T-helper 17 cell (primary cell): Measurements from ENCODE around the gene RAI1. TPM values are rescaled to one million over a fixed set of nuclear protein-coding genes. Genes with fewer than 3 reads are reported as not detected.
A peak's percentile ranks its signal among the peaks of the same experiment; 100 is the strongest.

Experiments used
- ATAC-seq: fragments of 150-1000 bp; cut with Tn5 transposase; 2 replicates; pipeline ENCODE4 v1.10.0; 2021; ENCODE audit warnings: mild to moderate bottlenecking, moderate library complexity
- DNase-seq, 3 donors: peaks; one replicate each; pipeline versions ENCODE4 v3.0.0 to v3.0.0-alpha.2; 2020 to 2021
- H3K9me3 ChIP-seq: one replicate; pipeline ENCODE4 v1.7.0; 2013; ENCODE audit warnings: low read length, mild to moderate bottlenecking; ENCODE audit not compliant: control insufficient read depth, poor library complexity, severe bottlenecking
- H3K27ac Mint-ChIP-seq: one replicate; pipeline ENCODE4 v1.8.0; 2022; ENCODE audit warnings: mild to moderate bottlenecking, moderate library complexity, mixed read lengths
- H3K27me3 Mint-ChIP-seq: one replicate; pipeline ENCODE4 v1.8.0; 2022; ENCODE audit warnings: mixed read lengths
- H3K36me3 Mint-ChIP-seq: one replicate; pipeline ENCODE4 v1.8.0; 2022; ENCODE audit warnings: low read depth, mixed read lengths
- H3K4me1 Mint-ChIP-seq: one replicate; pipeline ENCODE4 v1.8.0; 2022; ENCODE audit warnings: mild to moderate bottlenecking, mixed read lengths
- H3K4me3 Mint-ChIP-seq: one replicate; pipeline ENCODE4 v1.8.0; 2022; ENCODE audit warnings: mild to moderate bottlenecking, moderate library complexity, mixed read lengths
- total RNA-seq, 4 donors: library from RNA in 2 of 4; stranded (reverse) in 2 of 4; gene quantifications; one replicate each; pipeline ENCODE4 v1.2.3 and lab custom pipeline; 2022 to 2026

Gene RAI1
- total RNA-seq, 2 donors from 2014 or later, result 18.4 to 18.6 TPM

DNA sequence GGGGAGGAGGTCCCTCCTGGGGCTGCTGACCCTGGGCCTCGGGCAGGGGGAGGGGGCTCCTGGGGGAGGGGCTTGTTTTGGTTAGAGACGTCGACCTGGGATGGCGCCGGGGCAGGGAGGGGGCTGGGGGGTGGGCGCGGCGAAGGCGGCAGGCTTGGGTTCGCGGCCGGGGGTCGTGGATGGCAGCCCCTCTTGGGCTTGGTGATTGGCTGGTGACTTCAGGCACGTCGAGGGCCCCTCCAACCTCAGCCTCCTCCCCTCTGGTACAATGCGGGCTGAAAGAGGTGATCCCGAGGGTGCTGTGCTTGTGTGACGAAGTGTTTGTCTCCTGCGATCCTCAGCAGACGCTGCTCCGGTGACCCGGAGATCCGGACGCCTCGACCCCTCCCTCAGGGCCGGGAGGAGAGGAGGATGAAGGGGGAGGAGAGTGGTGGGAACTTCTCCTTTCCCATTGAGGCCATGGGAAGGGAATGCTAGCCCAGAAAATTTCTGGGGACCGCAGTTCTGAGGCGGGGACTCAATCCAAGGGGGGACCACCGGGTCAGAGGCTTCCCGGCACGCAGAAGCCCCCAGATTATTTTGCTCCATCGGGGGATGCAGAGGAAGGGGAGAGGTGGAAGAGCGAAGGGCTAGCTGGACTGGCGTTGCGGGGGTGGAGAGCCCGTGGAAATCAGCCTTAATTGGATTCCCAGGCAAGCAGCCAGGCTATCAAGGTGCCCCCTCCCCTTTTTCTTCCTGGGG is 43.9 kb downstream of the RAI1 start:
- peak overlapping the region; percentile 77 for H3K4me3 Mint-ChIP-seq
- H3K9me3 ChIP-seq, result no peaks in the 10 kb centered on the region
- peak overlapping the region; percentile 27 for H3K27ac Mint-ChIP-seq
- no peak for ATAC-seq
- H3K4me1 Mint-ChIP-seq, result peaks cover 24% of the 10 kb centered on the region
- peaks cover 26% of the 10 kb centered on the region for H3K27me3 Mint-ChIP-seq
- H3K36me3 Mint-ChIP-seq, result peaks cover 7% of the 10 kb centered on the region
- DNase-seq, result no peak

DNA sequence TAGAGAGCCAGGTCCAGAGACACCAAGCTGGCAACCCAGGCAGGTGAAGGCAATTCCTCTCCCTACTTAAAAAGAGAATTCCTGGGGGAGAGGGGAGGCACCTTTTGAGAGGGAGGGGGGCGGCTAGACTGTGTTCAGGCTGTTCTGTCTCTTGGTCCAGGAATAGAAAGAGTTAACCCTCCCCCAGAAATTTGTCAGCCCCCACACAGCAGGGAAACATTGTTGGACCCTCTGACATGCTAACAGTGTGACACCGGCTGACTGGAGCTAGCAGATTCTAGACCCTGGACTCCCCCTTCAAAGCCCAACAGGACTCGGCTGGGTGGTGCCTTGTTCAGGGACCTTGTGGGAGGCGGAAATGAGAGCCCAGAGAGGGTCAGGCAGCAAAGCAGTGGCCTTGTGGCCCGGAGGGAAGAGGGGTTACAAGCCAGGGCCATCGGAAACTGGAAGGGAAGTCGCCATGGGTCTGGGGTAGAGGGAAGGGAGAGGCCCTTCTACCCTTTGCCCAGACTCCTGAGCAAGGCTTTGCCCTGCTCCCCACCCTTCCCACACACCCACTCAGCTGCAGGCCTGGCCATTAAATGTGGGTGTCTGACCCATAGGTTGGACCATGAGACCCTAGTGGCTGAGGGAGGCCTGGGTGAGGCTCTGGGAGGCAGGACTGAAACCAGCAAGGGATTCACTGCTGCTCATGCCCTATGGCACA is 44.6 kb downstream of the RAI1 start:
- H3K9me3 ChIP-seq, result no peaks in the 10 kb centered on the region
- peaks cover 24% of the 10 kb centered on the region for H3K4me1 Mint-ChIP-seq
- no peak overlapping the region for H3K4me3 Mint-ChIP-seq
- DNase-seq (no peak), ATAC-seq (no peak)
- H3K27me3 Mint-ChIP-seq, result peaks cover 25% of the 10 kb centered on the region
- H3K27ac Mint-ChIP-seq, result peak overlapping the region; percentile 27
- H3K36me3 Mint-ChIP-seq, result peaks cover 7% of the 10 kb centered on the region

DNA sequence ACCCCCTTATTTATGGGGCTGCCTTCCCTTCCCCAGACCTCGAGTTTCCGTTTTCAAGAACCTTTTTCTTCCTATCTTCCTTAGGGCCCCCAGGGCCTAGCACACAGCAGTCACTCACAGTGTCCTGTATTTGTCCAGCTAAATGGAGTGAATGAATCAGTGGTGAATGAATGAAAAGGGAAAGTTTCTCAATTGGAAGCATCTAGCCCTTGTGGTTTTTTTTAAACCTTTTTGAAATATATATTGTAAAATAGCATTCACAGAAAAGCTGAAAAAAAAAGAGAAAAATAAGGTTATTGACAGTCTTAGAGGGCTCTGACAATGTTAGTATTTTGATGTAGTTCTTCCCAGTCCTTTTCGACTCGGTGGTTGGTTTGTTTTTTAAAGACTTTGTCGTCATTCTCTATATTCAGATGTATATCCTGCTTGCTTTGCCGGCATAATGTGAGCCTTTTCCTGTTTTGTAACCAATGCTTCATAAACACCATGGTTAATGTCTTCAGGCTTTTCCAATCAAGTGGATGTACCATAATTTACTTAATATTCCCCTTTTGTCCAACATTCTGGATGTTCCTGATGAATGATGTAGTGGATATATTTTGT is 45.3 kb downstream of the RAI1 start:
- DNase-seq (no peak), ATAC-seq (no peak)
- Mint-ChIP-seq H3K4me1 (peaks cover 24% of the 10 kb centered on the region), H3K4me3 (no peak overlapping the region), H3K27me3 (peaks cover 19% of the 10 kb centered on the region), H3K36me3 (peaks cover 7% of the 10 kb centered on the region), H3K27ac (no peak overlapping the region)
- no peaks in the 10 kb centered on the region for H3K9me3 ChIP-seq

DNA sequence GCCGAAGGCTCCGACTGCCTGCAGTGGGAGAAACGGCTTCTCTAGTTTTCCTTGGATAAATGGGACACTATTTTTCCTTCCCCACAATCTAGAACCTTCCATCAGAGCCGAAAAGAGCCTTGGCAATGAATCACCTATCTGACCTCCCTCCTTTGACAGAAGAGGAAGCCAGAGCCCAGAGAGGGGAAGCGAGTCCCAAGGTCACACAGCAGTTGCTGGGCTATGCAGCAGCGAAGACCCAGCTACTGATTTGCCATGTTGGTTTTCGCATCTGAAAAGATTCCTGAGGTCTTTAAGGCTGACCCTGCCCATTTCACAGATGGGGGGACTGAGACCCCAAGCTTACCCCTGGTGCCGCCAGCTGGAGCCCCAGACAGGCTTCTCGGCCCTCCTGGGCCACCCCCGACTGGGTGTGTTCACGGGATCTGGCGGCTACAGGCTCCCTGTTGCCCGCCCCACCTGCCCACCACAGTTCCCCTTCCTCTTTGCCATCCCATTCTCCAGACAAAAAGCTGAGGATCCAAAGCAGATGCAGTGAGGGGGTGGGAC is 45.9 kb downstream of the RAI1 start:
- H3K4me1 Mint-ChIP-seq, result peaks cover 18% of the 10 kb centered on the region
- H3K9me3 ChIP-seq, result no peaks in the 10 kb centered on the region
- ATAC-seq, result no peak
- H3K4me3 Mint-ChIP-seq, result no peak overlapping the region
- H3K36me3 Mint-ChIP-seq, result peaks cover 5% of the 10 kb centered on the region
- H3K27ac Mint-ChIP-seq, result no peak overlapping the region
- DNase-seq, result no peak
- peaks cover 12% of the 10 kb centered on the region for H3K27me3 Mint-ChIP-seq

DNA sequence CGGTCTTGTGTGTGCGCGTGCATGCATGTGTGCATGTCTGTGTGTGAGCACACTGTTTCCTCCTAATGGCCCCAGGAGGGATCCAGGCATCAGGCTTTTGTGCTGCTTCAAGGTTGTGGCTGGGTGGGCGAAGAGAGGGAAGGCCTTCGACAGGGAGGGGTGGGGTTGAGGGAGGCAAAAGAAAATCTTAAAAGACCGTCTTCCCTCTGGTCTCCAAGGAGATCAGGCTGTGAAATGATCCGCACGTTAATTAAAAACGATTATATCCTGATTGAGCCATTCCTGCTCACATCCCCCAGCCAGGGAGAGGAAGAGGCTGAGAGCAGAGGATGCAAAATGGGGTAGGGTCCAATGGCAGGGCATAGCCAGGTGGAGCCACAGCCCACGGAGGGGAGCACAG is 46.9 kb downstream of the RAI1 start:
- no peaks in the 10 kb centered on the region for H3K36me3 Mint-ChIP-seq
- peak overlapping the region; percentile 59 for H3K27ac Mint-ChIP-seq
- peaks cover 14% of the 10 kb centered on the region for H3K4me1 Mint-ChIP-seq

DNA sequence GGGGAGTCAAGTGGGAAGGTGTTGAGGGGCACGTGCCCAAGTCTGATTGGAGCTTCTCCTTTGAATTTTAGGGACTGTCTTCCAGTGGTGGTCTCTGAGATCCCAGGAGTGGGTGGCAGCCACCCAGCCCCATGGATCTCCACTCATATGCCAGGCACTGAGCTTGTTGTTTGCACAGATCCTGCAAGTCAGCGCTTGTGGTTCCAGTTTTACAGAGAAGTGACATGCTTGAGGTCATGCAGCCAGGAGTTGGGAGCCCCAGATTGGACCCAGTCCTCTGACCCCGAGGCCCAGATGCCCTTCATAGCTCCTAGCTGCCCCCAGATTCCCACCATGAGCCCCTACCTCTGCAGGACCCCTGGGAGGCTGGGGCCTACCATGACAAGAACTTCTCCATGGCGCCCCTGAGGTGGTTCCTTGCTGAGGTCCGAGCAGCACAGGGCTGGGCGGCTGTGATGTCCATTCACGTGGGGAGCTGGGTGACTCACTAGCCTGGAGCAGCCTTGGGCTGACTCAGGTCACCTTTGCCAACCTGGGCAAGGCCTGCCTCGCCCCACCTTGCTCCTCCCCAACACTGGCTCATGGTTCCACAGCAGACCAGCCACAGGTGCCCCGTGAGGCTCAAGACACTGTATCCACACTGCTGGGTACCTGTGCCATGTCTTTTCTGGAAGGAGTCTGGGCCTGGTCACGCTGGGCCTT is 47.4 kb downstream of the RAI1 start:
- Mint-ChIP-seq H3K36me3 (no peaks in the 10 kb centered on the region), H3K4me1 (peaks cover 12% of the 10 kb centered on the region), H3K27ac (peak overlapping the region; percentile 59), H3K4me3 (no peak overlapping the region), H3K27me3 (no peaks in the 10 kb centered on the region)
- DNase-seq, result no peak
- ATAC-seq, result no peak
- no peaks in the 10 kb centered on the region for H3K9me3 ChIP-seq

More for the DNA sequence above, 46.9 kb downstream of the RAI1 start:
- Mint-ChIP-seq H3K4me3 (no peak overlapping the region), H3K27me3 (peaks cover 3% of the 10 kb centered on the region)
- H3K9me3 ChIP-seq, result no peaks in the 10 kb centered on the region
- no peak for DNase-seq
- no peak for ATAC-seq

DNA sequence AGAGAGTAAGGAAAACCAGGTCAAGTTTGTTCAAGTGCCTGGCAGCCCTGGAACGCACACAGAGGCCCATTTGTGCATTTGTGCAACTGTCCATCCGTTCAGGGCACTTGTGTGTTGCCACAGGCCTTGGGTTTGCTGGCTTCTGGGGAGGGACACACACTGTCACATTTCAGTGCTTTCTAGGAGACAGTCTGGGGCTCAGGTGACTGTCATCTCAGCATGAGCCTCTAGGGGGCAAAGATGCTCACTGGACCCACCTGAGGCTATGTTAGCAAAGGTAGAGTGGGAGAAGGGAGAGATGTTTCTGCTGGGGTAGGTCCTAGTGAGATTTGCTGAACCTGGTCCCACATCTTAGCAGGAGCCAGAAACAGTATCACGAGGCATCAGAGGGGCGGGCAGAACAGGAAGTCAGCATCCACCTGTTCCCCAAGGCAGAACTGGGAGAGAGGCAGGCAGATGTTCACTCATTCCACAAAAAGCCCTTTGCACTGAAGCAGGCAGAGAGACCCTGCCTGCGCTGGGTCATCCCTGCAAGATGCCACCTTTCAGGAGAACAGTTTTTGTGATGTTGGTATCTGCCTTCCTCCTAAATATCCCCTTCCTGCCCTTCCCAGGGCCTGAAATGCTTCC is 48.5 kb downstream of the RAI1 start:
- no peak overlapping the region for H3K4me3 Mint-ChIP-seq
- no peak overlapping the region for H3K27ac Mint-ChIP-seq
- peak; percentile 97 for ATAC-seq
- H3K36me3 Mint-ChIP-seq, result no peaks in the 10 kb centered on the region
- no peaks in the 10 kb centered on the region for H3K27me3 Mint-ChIP-seq
- H3K4me1 Mint-ChIP-seq, result peaks cover 7% of the 10 kb centered on the region
- DNase-seq, result peak in 2 of 3 donors; percentile 32 to 42
- no peaks in the 10 kb centered on the region for H3K9me3 ChIP-seq

DNA sequence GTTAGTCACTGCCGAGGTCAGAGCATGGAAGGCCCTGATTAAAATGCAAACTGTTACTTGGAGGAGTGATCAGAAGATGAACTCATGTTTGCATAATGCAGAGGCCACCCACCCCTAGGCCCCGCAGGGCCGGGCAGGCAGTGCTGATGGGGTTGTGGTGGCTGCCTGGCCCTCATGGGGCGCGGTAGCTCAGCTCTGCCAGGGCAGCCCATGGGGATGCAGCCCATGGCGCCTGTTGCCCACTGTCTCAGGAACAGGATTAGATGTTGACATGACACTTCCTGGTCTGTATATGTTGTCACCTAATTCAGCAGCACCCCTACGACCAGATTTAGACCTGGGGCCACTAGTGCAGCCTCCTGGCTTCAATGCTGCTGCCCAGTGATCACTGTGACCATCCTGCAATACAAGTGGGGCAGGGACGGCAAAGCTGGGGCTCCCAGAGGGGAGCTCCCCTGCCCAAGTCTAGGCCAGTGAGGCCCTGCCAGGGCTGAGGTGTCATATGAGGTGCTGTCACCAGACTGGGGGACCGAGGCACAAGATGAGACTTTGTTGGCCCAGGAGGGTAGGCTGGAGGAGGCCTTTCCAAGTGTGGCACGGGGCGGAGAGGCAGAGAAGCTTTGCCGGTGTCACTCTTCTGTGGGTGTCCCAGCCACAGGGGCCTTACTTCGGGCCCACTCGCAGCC is 49.1 kb downstream of the RAI1 start:
- H3K9me3 ChIP-seq, result no peaks in the 10 kb centered on the region
- Mint-ChIP-seq H3K4me1 (peaks cover 7% of the 10 kb centered on the region), H3K36me3 (no peaks in the 10 kb centered on the region), H3K27me3 (no peaks in the 10 kb centered on the region), H3K4me3 (no peak overlapping the region), H3K27ac (no peak overlapping the region)
- ATAC-seq, result no peak
- DNase-seq, result no peak

DNA sequence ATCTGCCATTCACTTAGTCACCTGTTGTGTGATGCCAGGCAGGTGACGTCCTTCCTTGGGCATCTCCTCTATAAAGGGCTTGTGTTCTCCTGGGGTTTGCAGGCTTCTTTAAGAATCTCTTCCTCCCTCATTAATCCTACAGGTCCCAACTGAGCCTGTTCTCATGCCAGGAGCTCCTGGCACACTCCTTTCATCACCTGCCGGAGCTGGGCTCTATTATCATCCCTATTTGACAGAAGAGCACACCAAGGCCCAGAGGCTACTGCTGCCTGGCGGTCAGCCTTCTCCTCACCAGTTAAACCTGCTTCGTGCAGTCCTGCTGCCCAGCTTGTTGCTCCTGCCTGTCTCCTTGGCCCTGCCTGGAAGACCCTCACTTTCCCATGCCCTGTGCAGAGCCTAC is 51.2 kb downstream of the RAI1 start:
- Mint-ChIP-seq H3K36me3 (no peaks in the 10 kb centered on the region), H3K27ac (peak overlapping the region; percentile 65), H3K4me1 (peaks cover 19% of the 10 kb centered on the region), H3K4me3 (no peak overlapping the region), H3K27me3 (no peaks in the 10 kb centered on the region)
- no peaks in the 10 kb centered on the region for H3K9me3 ChIP-seq
- DNase-seq, result no peak
- ATAC-seq, result no peak

DNA sequence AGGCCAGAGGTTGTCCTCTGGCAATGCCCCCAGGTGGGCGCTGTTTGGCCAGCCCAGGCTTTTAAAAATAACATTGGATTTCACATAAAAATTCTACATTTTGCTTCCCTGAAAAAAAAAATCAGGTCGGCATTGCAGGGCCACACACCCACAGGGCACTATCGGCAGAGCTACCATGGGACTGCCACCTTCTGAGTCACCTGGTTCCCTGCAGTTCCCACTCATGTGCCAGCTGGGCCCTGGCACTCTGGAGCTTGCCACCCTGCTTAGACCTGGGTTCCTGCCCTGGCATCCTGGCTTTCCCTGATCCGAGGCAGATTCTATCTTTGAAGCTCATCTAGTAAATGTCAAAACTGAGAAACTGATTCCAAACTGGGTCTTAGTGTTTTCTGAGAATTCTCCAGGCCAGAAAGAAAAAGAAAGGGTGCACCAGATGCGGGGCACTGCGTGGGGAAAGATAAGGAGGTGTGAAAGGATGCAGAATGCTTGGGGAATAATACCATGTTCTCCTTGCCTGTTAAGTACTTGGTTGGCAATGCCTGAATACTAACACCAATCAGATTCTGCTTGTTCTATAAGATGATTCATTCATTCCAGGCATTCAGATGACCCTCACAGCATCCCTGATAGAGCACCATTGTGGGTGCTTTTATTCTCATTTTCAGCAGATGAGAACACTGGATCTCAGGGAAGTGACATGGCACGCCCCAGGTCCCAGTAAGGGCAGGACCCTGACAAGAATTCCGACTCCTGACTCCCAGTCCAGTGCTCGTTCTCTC is 51.8 kb downstream of the RAI1 start:
- H3K9me3 ChIP-seq, result no peaks in the 10 kb centered on the region
- Mint-ChIP-seq H3K36me3 (no peaks in the 10 kb centered on the region), H3K4me3 (no peak overlapping the region), H3K27me3 (no peaks in the 10 kb centered on the region), H3K4me1 (peaks cover 19% of the 10 kb centered on the region), H3K27ac (peak overlapping the region; percentile 65)
- ATAC-seq (no peak), DNase-seq (no peak)

DNA sequence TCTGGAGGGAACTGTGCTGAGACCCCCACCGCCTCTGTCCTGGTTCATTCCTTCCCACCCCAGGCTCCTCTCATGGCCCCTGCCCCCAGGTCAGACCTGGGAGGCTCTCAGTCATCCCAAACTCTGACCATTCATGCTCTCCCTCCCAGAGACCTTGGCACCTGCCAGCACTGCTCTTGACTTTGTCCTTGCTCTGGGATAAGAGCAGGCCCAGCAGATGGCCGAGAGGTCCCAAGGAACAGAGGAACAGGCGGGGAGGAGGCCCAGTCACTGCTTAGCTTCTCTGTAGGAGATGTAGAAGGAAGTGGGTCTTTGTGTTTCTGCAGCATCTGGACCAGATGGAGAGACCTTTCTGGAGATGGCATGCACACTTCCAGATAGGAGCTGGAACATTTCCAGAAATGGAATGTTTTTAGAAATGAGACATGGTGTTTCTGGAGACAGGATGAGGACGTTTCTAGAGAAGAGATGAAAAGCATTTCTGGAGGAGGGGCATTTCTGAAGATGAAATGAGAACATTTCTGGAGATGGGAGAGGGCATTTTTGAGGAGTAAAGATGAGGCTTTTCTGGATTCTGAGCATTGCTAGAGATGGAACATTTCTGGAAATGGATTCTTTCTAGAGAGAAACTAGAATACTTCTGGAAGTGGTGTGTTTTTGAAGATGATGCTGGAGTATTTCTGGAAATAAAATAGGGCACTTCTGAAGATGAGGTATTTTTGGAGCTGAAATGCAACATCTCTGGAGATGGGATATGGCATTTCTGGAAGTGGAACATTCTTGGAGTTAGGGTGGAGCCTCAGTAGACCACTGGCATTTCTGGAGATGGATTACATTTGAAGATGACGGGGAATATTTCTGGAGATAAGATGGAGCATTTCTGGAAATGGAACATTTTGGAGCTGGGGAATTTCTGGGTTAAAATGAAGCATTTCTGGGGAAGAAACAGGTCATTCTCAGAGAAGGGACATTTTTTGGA is 55.2 kb downstream of the RAI1 start:
- Mint-ChIP-seq H3K36me3 (no peaks in the 10 kb centered on the region), H3K4me3 (no peak overlapping the region), H3K27ac (peak overlapping the region; percentile 54), H3K27me3 (no peaks in the 10 kb centered on the region), H3K4me1 (peaks cover 26% of the 10 kb centered on the region)
- ATAC-seq (no peak), DNase-seq (no peak)
- H3K9me3 ChIP-seq, result no peaks in the 10 kb centered on the region
